GM18520 (cell line): Measurements from ENCODE around the gene WBP1L.
"Not testable (repeated sequence)": the region's sequence is repeated elsewhere in the genome, so short reads cannot be mapped to it uniquely, and the experiment has no call there.

Experiments
- ATAC-seq: cut with Tn5 transposase; IDR thresholded peaks from one replicate; pipeline ENCODE4 v1.9.1; 2021; ENCODE audit not compliant: unreplicated experiment

WBP1L gene

GRCh38 chr10:102802920-102803534 is 59.3 kb downstream of the WBP1L start:
- ATAC-seq: no peak

DNA sequence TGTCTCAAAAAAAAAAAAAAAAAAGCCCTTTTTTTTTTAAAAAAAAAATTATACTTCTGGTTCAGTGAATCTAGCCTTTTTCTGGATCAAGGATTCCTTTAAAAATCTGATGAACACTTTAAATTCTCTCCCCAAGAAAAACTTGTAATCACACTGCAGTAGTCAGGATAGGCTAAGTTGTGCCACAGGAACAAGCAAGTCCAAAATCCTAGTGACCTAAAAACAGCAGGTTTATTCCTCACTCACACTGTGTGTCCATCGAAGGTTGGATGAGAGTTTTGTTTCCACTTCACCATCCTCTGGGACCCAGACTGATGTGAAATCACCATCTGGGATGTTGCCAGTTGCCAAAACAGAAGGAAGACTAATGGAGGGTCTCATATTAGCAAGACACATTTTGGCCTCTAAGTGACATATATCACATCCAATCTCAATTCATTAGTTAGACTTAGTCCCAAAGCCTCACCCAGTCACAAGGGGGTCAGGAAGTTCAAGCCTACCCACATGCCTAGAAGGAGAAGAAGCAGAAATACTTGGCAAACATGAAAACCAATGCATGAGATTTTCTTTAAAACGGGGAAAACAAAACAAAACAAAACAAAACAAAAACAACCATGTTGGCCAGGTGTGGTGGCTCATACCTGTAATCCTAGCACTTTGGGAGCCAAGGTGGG is 60.8 kb downstream of the WBP1L start:
- ATAC-seq: no peak

- ATAC-seq: no peak
Measured at GRCh38 chr10:102808380-102808779, 64.6 kb downstream of the WBP1L start.

- no peak for ATAC-seq
Measured at GRCh38 chr10:102811346-102811745, 67.6 kb downstream of the WBP1L start.

DNA sequence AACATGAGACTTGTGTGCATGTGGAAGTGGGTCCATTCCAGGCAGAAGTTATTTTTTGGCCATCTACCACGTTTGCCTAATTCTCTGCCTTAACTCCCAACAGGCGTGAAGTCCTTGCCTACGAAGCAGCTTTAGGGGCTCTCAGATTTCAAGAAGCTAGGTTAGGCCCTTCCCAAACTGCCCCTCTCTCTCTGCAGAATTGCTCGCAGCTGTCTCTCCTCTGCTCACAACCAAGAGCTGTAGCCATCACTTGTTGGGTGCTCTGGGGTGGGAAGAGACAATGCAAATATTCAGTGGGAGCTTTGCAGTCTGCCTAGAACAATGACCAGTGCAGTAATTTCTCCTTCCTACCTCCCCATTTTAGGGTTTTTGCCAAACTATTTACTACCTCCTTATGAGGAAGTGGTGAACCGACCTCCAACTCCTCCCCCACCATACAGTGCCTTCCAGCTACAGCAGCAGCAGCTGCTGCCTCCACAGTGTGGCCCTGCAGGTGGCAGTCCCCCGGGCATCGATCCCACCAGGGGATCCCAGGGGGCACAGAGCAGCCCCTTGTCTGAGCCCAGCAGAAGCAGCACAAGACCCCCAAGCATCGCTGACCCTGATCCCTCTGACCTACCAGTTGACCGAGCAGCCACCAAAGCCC is 68.6 kb downstream of the WBP1L start:
- ATAC-seq: no peak

DNA sequence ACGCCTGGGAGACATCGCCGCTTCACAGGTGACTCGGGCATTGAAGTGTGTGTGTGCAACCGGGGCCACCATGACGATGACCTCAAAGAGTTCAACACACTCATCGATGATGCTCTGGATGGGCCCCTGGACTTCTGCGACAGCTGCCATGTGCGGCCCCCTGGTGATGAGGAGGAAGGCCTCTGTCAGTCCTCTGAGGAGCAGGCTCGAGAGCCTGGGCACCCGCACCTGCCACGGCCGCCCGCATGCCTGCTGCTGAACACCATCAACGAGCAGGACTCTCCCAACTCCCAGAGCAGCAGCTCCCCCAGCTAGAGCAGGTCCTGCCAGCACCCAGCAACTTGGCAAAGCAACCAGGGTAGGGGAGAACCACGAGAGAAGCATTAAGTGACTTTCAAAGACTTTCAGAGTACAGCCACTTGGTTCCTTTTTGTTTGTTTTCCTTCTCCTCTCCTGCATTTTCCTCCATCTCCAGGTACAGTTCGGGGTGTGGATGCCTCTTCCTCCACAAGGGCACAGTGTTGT is 69.3 kb downstream of the WBP1L start:
- no peak for ATAC-seq

- no peak for ATAC-seq
Measured at GRCh38 chr10:102813734-102814452, 70.1 kb downstream of the WBP1L start.

DNA sequence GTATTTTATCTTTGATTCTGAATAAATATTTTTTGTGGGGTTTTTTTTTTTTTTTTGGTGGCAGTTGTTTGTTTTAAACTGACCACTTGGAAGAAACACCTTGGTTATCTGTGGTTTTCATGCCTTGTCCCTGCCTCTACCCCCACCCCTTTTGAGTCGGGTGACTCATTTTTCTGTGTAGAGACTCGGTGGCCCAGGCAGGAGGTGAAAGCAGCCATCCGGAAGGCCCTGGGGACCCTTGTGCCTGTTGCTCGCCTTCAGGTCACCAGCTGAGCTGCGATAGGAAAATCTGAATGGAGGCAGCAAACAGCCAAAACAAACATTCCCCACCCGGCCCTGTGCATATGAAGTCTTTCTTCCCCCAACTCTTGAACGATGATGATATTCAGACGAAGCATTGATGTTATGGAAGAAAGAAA is 70.7 kb downstream of the WBP1L start:
- ATAC-seq: no peak

GRCh38 chr10:102814873-102815661 is 71.3 kb downstream of the WBP1L start:
- ATAC-seq: no peak

DNA sequence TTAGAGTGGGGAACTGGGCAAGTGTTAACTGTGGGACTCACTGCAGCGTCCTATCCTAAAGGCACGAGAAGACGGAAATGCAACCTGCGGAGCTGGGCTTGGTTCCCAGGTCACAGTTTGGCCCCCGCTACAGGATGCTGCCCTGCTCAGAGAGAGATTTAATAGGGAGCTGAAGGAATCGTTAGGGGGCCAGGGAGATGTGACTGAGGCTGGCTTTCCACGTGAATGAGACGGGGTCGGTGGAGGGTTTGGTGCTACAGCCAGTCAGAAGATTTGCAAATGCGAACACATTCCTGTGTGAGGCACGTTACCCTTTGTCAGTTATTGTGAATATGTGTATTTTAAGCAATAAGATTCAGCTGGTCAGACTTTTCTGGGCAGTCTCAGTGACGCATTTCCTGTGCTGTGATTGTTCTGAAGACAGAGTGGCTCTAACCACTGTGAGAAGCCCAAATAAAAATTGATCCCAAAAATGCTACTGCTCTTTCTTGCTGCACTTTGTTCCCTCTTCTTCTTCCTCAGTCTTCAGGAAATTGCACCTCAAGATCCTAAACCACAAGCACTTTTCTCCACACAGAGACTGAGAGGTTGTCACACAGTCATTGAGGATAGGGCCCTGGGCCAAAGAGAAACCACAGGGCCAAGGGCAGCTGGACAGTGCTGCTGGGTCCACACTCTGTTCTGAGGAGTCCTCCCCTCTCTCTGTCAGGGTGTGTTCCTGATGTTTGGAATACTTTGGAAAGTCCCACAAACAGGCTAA is 72.2 kb downstream of the WBP1L start:
- ATAC-seq: no peak

- ATAC-seq: no peak
Measured at GRCh38 chr10:102817175-102817574, 73.4 kb downstream of the WBP1L start.

GRCh38 chr10:102819054-102819453 is 75.3 kb downstream of the WBP1L start:
- no peak for ATAC-seq

GRCh38 chr10:102820008-102820407 is 76.3 kb downstream of the WBP1L start:
- not testable (repeated sequence) for ATAC-seq

GRCh38 chr10:102822222-102822621 is 78.5 kb downstream of the WBP1L start:
- no peak for ATAC-seq

- no peak for ATAC-seq
Measured at GRCh38 chr10:102824664-102825063, 80.9 kb downstream of the WBP1L start.

GRCh38 chr10:102826148-102826796 is 82.5 kb downstream of the WBP1L start:
- ATAC-seq: no peak

DNA sequence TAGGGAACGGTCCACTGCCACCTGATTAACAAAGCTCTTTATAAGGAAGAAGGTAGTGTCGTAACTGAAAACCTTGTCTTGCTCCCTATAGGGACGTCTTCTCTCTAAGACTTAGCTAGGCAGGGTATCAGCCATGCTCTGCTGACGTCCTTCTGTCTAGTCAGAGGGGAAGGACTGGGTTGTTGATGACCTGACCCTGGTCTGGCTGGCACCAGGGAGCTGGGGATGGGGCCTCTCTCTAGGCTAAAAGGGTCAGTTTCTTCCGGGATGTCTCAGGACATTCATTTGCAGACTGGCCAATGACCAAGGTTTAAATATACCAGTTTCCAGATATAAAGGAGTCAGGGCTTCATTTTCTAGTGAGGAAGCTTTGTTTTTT is 83.8 kb downstream of the WBP1L start:
- ATAC-seq: no peak

DNA sequence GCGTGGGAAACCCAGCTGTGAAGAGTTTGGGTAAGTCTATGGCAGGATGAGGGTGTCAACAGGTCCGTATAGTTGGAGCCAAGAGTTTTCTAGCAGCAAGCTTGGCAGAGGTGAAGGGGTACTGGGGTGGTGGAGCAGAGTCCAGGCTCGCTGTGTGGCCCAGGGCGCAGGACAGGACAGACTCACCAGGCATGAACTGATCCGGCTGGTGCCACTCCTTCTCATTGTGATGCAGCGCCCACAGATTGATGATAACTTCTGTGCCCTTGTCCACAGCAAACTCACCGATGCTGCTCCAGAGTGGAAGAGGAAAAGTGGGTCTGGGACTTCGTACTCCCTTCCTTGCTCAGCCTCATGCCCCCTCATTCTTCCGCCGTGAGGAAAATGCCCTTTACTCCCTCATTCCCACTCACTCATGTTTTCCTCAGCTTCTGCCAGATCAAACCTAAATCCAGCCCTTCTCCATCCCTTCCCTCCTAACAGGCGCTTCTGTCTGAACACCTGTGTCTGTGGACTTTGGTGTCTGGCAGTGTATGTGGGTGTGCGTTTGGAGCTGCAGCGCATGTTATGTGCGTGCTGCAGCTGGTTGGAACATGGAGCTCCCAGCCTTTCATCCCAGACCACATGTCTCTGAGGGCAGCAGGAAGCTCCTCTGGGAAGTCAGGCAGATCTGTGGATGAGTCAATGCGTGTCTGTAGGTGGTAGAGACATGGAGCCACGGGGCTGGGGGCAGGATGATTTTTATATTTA is 87.7 kb downstream of the WBP1L start:
- ATAC-seq: no peak

DNA sequence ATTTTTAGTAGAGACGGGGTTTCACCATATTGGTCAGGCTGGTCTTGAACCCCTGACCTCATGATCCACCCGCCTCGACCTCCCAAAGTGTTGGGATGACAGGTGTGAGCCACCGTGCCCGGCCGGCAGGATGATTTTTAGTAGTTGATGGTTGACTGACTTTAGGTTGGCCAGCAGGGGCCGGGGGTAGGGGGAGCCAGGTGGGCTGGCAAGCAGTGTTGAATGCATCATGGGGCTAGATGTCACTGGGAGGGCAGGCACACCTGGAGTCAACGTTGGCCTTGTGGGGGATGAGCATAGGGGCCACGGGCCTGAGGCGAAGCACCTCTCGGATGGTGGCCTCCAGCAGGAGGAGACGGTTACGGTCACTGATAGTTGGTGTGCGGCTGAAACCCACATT is 88.5 kb downstream of the WBP1L start:
- no peak for ATAC-seq
